H1 (cell line): ENCODE measurements around the gene PCBP1. TPM values are rescaled to one million over a fixed set of nuclear protein-coding genes. Genes with fewer than 3 reads are reported as not detected.
A peak's percentile ranks its signal among the peaks of the same experiment; 100 is the strongest.

Source experiments
- ASH2L ChIP-seq: fragments of 200-600, 300-600 bp; sonication (generic); IDR thresholded peaks from one replicate; pipeline ENCODE4 v1.7.1; 2017; ENCODE audit warnings: low read length
- CHD1 ChIP-seq: IDR thresholded peaks from 2 replicates; pipeline ENCODE4 v1.6.1; 2012; ENCODE audit warnings: low read depth, low read length, improper control_type of control experiment
- JUND ChIP-seq: IDR thresholded peaks from 2 replicates; pipeline ENCODE4 v1.6.1; 2011; ENCODE audit warnings: mild to moderate bottlenecking, improper control_type of control experiment, low read length
- KDM5A ChIP-seq: fragments of 200-600 bp; IDR thresholded peaks from 2 replicates; pipeline ENCODE4 v1.7.1; 2012; ENCODE audit warnings: mild to moderate bottlenecking, low read length, inconsistent platforms, mixed read lengths
- RAD21 ChIP-seq, 2 experiments: IDR thresholded peaks in 1 of 2; conservative IDR thresholded peaks in 1 of 2; 2 replicates each; pipeline ENCODE4 v1.6.1; 2011; ENCODE audit warnings: low read depth in 2 of 2, low read length in 2 of 2, improper control_type of control experiment in 1 of 2, inconsistent platforms in 1 of 2, mild to moderate bottlenecking in 1 of 2, moderate library complexity in 1 of 2
- TAF1 ChIP-seq: IDR thresholded peaks from 2 replicates; pipeline ENCODE4 v1.6.1; 2011; ENCODE audit warnings: mild to moderate bottlenecking, low read depth, low read length
- USF2 ChIP-seq: IDR thresholded peaks from 2 replicates; pipeline ENCODE4 v1.6.1; 2011; ENCODE audit warnings: low read length, improper control_type of control experiment
- polyA plus RNA-seq, 7 experiments: library from polyadenylated mRNA; depleted of rRNA in 3 of 7; stranded (reverse) in 5 of 7; unstranded in 2 of 7; fragments of >200 nt in 5 of 7; fragments of 200-250 nt in 2 of 7; gene quantifications; 1 replicate in 5 of 7; 2 replicates in 1 of 7; 4 replicates in 1 of 7; pipeline versions ENCODE4 v1.2.1 to v1.2.3, GENCODE V29; 2011 to 2013; ENCODE audit warnings: missing spikeins in 2 of 7, mixed read lengths in 2 of 7
- total RNA-seq: library from RNA; stranded (reverse); fragmentation: NEBNext Ultra II Directional; extraction: Animal tissue kit (Norgen Biotek cat#: 25700); gene quantifications from 2 replicates; pipeline ENCODE4 v1.2.1, GENCODE V29; 2021

Gene PCBP1
- total and polyA plus RNA-seq, 2 of the 8 experiments (the other 6 are each of a cell fraction or from before 2014, with no cell fraction given): 279 to 493 TPM

GRCh38 chr2:70086278-70086837 is 919 bp upstream of the PCBP1 start (continued):
- peak; percentile 53 for TF ChIP-seq ASH2L
- no peak for TF ChIP-seq KDM5A
- TF ChIP-seq JUND: peak; percentile 45
- TF ChIP-seq TAF1: peak; percentile 94
- TF ChIP-seq USF2: 0 out of 2 replicates have a peak, but pooled peaks have one; percentile 37
- no peak for TF ChIP-seq RAD21 (IDR thresholded peaks at IDR 0.05 in 1 of 2, conservative IDR thresholded peaks at IDR 0.05 in 1 of 2; ENCODE audit: low read depth in 2 of 2, low read length in 2 of 2)
- peak; percentile 77; the same call in 1 of the 2 replicates for TF ChIP-seq CHD1
